PC-9 (cell line): Measurements from ENCODE around the gene TNK2.

Experiments used
- EZH2 ChIP-seq: fragments of 200-600 bp; sonication (generic); IDR thresholded peaks from 2 replicates; pipeline ENCODE4 v1.8.0; 2017; ENCODE audit warnings: antibody characterized with exemption, low read depth
- TF ChIP-seq, protein P1 (sequence below): fragments of 200-600 bp; sonication (generic); conservative IDR thresholded peaks from 2 replicates; pipeline ENCODE4 v1.6.1; 2017; ENCODE audit warnings: mixed run types, antibody characterized with exemption, mild to moderate bottlenecking, moderate library complexity

- TF ChIP-seq, protein P1, sequence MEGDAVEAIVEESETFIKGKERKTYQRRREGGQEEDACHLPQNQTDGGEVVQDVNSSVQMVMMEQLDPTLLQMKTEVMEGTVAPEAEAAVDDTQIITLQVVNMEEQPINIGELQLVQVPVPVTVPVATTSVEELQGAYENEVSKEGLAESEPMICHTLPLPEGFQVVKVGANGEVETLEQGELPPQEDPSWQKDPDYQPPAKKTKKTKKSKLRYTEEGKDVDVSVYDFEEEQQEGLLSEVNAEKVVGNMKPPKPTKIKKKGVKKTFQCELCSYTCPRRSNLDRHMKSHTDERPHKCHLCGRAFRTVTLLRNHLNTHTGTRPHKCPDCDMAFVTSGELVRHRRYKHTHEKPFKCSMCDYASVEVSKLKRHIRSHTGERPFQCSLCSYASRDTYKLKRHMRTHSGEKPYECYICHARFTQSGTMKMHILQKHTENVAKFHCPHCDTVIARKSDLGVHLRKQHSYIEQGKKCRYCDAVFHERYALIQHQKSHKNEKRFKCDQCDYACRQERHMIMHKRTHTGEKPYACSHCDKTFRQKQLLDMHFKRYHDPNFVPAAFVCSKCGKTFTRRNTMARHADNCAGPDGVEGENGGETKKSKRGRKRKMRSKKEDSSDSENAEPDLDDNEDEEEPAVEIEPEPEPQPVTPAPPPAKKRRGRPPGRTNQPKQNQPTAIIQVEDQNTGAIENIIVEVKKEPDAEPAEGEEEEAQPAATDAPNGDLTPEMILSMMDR: no peak
- no peak for TF ChIP-seq EZH2
These were observed 62.9 kb downstream of the TNK2 start for GRCh38 chr3:195845483-195845882.
